Stimulated activated CD8-positive, alpha-beta memory T cell treated with anti-CD3 and anti-CD28 coated beads, Interleukin-12 subunit alpha, Interleukin-12 subunit beta, amount 100 ng/mL, for 24 hours (primary cell): ENCODE data around the gene DES.

Experiments used
- DNase-seq: peaks from one replicate; pipeline ENCODE4 v3.0.0-alpha.2; 2020; ENCODE audit errors: extremely low read depth

DES gene

DNA sequence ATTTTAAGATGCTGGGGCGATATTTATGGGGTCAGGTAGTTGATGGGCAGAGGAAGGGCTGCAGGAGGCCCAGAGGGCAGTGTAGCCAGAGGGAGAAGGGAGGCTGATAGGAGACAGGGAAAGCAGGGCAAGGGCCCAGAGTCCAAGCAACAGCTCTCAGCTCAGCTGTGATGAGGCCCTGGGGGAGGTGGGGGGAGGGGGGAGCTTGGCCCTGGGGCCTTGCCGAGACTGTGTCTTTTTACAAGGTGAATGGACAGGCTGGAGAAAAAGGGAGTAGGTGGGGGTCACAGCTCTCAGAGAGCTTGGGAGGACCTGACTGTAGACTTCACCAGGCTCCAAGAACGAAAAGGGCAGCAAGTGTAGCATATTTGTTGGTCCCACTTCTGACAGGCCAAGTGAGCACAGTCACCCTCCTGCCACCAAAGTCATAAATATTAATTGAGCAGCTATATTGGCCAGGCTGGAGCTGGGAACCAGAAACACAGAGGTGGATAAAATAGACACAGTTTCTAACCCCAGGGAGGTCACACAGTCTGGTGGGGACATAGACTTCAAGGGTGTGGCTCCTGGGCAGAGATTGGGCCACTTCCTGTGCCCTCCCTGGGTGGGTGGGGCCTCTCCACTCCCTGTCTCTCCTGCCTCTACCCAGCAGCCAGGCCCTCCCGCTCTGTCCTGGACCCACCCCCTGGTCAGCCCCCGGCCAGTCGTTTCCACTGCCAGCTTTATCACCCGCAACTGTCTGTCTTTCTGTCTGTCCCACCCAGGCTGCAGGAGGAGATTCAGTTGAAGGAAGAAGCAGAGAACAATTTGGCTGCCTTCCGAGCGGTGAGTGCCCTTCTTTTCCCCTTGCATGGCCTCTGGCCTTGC, 1.4 kb downstream of the DES start:
- no peak for DNase-seq

DNA sequence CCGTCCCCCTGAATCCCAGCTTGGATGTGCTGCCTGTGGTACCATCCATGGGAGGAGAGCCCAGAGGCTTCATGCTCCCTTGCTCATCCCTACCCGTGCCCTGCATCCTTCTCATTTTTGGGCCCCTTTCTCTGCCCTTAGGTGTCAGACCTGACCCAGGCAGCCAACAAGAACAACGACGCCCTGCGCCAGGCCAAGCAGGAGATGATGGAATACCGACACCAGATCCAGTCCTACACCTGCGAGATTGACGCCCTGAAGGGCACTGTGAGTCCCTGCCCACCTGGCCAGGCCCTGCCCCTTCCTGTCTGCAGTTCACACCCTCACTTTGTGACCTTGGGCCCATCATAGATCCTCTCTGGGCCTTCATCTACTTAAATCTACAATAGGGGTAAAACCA, 2.5 kb downstream of the DES start:
- DNase-seq: no peak

DNA sequence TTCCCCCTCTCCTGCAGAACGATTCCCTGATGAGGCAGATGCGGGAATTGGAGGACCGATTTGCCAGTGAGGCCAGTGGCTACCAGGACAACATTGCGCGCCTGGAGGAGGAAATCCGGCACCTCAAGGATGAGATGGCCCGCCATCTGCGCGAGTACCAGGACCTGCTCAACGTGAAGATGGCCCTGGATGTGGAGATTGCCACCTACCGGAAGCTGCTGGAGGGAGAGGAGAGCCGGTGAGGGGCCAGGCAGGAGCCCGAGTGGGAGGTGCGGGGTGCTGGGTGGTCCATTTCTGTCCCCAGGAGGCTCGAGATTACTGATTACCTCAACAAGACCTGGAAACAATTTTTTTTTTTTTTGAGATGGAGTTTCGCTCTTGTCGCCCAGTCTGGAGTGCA, 3.1 kb downstream of the DES start:
- DNase-seq: no peak

DNA sequence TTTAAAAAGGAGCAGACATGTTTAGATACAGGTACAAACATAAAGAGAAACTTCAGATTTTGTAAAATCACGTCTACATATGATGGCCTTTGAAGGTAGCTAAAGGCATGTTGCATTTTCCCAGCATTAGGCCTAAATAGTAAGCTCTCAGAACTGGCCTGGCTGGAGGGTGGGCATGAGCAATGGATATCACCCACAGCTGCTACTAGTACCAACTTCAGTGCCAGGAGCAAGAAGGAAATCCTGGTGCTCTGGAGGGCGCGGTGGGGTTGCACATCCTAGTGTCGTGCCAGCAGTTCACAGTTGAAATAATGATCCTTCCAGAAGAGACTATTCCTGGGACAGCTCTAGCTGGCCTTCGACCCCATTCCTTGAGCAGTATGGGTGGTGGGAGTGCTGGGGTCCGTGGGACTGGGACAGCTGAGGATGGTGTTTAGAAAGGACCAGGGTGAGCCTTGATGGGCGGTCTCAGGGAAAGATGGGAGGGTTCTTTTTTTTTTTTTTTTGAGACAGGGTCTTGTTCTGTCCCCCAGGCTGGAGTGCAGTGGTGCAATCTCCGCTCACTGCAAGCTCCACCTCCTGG, 4.9 kb downstream of the DES start:
- DNase-seq: no peak

DNA sequence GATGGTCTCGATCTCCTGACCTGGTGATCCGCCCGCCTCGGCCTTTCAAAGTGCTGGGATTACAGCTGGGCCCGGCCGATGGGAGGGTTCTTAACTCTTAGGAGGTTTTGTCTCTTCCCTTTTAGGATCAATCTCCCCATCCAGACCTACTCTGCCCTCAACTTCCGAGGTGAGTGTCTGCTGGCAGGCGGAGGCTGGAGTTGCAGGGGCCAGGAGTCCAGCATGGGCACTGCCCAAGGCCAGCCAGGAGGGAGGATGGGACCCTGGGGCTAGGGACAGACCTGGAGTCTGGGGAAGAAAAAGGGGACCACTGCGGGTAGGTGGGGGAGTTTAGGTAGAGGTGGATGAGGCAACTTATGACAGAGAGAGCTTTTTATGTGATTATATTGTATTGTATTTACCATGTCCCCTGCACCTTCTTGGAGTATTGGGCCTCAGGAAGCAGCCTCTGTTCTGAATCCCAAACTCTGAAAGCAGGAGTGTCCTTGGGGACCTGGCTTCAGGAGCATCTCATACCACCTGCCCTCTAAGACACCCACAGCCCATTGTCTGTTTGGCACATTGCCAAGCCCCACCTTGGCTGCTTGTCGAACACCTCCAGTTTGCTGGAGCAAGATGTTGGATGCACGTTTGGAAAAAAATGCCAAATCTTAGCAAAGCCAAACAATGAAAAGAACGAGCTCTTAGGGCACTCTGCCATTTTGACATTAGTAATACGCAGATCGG, 5.6 kb downstream of the DES start:
- DNase-seq: no peak

DNA sequence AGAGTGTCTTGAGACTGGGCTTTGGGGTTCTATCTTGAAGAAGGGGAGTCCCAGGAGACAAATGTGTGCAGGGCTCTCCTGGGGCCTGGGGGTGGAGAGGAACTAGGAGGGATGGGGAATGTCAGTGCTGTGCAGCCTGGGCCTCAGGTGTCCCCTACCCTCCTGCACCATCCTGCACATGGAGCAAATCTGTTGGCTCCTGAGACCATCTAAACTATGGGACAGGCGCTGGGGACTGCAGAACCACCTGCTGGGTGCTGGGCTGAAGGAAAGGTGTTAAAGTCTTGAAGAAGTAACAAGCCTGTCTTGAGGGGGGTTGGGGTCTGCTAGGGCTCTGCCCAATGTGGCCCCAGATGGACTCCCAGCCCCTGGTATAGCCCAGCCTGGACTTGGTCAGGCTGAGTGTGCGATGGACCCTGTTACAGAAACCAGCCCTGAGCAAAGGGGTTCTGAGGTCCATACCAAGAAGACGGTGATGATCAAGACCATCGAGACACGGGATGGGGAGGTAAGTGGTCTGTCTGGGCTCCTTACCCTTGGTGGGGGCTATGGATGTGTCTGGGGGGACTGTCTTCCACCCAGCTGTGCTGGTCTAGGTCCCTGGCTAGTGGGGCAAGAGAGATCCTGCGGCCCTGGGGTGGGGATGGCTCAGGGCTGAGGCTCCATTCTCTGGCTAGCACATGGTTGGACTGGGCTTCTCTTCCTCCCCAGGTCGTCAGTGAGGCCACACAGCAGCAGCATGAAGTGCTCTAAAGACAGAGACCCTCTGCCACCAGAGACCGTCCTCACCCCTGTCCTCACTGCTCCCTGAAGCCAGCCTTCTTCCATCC, 7.3 kb downstream of the DES start:
- DNase-seq: no peak

DNA sequence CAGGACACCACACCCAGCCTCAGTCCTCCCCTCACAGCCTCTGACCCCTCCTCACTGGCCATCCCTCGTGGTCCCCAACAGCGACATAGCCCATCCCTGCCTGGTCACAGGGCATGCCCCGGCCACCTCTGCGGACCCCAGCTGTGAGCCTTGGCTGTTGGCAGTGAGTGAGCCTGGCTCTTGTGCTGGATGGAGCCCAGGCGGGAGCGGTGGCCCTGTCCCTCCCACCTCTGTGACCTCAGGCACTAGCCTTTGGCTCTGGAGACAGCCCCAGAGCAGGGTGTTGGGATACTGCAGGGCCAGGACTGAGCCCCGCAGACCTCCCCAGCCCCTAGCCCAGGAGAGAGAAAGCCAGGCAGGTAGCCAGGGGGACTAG, 7.9 kb downstream of the DES start:
- DNase-seq: no peak

DNA sequence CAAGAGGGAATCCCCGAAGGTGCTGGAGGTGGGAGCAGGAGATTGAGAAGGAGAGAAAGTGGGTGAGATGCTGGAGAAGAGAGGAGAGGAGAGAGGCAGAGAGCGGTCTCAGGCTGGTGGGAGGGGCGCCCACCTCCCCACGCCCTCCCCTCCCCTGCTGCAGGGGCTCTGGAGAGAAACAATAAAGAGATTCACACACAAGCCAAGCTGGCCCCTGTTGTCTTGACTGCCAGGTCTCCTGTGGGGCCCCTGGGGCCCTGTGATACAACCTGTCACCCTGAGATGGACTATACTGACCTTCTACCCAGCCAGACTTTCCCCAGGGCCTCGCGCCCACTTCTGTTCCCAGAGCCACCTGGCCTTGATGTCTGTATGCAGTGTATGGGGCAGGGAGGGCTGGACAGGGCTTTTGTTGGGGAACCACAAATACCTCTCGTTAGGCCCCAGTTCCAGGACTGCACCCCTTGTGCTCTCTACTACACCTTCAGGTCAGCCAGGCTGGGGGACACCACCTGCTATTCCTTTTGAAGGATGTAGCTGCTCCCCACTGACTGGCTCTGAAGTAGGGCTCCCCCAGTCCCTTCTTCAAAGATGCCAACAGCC, 8.5 kb downstream of the DES start:
- DNase-seq: no peak

DNA sequence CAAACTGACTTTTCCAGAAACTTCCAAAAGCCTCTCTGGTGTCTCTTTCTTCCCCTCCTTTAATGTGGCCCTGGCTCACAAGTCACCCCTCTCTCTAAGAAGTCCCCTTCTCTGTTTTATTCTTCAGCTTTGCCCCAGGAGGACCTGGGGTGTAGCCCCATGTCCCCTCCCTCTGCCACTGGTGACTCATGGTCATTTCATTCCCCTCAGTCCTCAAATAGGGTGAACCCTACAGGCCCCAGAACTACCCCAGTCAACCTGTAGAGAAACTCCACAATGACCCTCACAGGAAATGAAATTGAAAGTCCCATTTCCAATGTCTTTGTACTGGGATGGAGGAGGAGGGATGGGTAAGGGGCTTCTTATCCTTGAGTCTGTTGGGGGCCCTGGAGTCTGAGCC, 10.3 kb downstream of the DES start:
- no peak for DNase-seq

DNA sequence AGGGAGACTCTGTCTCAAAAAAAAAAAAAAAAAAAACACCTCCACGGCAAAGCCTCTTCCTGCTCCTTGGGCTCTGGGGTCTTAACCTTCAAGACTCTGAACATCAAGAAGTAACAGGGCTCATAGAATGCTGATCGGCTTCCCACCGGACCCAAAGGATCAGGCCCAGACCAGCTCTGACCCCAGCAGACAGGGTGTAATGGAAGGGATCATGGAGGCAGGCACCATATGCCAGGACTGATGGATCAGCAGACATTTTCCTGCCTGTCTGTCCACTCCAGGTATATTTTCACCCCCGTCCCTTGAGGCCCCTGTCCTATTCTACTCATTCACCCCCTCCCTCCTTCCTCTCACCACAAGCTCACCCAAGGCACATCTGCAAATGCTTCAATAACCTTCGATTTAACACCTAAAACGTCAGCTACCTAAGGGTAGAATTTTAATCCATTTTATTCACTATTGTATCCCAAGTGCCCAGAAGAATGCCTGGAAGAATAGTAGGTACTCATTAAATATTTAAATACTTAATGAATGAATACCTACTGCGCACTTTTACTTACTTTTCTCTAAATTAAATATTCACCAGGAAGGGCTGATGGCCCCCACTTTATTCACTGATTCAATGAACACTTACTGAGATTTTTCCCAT, 11.9 kb downstream of the DES start:
- no peak for DNase-seq

DNA sequence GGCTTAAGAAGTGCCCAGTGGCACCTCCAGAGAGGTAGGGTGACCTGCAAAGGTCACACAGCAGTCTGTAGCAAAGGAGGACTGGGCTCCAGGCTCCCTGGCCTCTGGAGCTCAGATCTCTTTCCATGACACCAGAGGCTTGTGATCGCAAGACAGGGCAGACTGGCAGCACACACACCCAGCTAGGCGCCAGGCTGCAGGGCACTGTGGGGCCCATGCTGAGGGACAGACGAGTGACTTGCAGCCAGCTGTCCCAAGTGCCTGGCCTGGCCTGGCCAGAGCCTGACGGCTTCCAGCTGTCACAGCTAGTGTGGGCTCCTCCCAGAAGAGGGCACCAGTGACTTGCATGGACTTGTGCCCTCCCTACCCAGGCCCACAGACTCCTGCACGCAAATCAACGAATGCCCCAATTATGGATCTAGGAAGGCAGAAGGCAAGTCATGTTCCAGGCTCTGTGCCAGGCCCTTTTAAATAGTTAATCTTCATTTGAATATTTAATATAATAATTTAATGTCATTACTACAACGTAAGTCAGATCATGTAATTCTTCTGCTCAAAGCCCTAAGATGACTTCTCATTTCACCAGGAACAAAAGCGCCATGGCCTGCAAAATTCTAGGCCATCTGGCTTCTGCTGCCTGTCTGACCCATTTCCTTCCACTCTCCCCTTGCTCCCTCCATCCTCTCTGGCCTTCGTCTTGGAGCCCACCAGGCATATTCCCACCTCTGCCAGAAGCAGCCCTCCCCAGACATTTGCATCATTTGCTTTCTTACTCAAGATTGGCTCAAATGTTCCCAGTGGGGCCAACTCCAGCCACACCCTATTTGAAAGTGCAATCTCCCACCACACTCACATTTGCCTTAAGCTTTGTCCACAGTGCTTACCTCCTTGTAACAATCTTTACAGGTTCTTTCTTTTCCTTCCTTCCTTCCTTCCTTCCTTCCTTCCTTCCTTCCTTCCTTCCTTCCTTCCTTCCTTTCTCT, 12.7 kb downstream of the DES start:
- DNase-seq: no peak

DNA sequence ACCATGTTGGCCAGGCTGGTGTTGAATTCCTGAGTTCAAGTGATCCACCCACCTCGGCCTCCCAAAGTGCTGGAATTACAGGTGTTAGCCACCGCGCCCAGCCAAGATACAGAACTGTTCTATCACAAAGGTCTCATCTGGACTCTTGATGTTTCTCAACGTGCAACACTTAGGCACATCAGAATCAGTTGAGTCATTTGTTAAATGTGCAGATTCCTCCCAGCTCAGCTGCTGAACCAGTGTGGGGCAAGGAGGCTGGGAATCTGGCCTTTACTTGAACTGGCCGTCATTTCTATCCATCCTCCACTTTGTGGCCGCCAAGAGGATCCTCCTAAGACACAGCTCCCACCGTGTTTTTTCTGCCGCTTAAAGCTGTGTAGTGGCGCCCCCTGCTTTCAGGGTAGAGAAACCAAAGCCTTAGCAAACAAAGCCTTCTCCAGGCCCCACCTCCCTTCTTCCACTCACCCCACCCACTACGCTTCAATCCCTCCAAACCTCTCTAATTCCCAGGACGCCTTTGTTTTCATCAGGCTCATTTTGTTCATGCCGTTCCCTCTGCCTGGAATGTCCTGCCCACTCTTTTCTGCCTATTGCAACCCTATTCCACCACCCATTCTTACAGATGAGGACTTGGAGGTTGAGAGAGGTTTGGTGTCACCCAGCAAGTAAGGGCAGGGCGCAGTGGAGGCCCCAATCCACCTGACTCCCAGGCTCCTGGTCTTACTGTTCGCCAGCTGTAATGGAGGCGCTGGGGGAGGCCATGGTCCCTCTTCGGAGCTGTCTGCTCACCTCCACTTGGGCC, 15.7 kb downstream of the DES start:
- no peak for DNase-seq

DNA sequence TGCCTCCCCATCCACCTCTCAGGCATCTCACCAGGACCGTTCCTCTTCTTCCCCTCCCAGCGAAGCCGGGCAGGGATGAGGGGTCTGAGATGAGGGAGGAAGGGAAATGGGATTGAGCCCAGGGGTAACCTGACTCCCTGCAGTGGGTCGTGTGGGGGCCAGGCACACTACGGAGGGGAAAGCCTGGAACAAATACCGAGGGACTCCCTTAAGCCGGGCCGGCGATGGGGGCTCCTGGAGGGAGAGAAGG, 16.2 kb downstream of the DES start:
- DNase-seq: no peak

DNA sequence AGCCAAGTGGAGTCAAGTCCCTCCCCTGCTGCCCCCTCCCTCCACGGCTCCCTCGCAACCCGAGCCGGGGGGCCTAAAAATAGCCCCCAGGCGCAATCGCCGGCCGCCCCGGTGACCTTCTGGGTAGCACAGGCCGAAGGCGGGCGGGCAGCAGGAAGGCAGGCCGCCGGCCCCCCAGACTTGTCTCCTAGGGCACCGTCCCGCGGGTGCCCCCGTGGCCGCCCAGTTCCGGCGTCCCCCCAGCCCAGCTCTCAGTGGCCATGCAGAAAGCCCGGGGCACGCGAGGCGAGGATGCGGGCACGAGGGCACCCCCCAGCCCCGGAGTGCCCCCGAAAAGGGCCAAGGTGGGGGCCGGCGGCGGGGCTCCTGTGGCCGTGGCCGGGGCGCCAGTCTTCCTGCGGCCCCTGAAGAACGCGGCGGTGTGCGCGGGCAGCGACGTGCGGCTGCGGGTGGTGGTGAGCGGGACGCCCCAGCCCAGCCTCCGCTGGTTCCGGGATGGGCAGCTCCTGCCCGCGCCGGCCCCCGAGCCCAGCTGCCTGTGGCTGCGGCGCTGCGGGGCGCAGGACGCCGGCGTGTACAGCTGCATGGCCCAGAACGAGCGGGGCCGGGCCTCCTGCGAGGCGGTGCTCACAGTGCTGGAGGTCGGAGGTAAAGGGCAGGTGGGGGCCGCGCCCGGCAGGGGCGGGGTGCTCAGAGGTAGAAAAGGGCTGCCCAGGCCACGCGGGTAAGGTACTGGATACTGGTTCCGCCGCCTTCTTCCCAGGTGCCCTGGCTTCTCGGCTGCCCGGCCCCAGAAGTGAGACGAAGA, 16.7 kb downstream of the DES start, which contains the start of gene SPEG:
TSS of gene SPEG (plus strand) at position 126 of the 808 bp plus-strand sequence. CDS start at position 261, 135 bp downstream.
- DNase-seq: no peak

DNA sequence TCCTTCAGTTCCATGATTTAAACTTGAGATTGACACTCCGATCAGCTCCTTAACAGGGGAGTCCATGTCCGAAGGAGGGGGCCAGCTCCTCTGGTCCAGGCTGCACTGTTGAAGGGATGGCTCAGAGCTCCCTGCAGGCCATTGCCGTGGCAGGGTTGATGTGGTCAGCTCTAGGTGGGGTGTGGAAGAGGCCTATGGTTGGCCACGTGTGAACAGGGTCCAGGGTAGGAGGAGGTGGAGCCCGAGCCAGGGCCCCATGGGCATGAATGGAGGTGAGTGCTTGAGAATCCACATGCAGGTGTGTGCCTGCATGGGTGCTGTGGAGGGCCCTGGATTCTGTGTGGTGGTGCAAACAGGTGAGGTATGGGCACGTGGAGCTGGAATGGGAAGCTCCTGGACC, 17.5 kb downstream of the DES start:
- no peak for DNase-seq

DNA sequence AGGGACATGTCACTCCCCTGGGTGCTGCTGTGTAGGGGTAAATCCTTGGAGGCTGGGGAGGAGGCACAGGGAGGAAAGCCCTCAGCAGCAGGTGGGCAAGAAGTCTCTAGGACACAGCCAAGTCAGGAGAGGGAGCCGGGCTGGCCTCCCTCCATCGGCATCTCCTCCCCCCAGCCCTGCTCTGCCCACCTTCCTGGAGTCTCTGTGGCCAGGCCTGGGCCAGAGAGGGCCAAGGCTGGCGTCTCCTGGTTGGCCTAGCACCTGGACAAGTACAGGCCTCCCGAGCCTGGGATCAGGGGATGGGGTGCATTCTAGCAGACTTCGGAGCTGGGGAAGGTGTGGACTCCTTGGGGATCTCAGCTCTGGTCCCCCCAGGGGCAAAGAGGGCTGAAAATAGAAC, 18.3 kb downstream of the DES start:
- no peak for DNase-seq

DNA sequence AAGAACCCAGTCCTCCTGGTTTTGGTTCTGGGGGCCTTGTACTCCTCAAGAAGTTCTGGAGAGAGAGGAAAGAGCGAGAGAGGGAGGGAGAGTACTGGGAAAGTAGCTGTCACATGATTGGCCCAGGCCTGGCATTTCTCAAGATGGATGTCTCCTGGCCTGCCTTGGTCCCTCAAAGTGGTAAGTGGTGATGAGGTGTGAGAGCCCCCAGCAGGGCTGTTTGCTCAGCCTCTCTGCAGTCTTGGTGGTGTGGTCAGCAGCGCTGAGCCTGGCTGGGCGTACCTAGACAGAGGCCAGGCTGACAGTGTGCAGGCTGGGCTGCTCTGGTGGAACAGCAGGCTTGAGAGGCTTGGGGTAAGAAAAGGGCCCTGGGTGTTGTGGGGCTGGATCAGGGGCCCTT, 19.0 kb downstream of the DES start:
- no peak for DNase-seq

DNA sequence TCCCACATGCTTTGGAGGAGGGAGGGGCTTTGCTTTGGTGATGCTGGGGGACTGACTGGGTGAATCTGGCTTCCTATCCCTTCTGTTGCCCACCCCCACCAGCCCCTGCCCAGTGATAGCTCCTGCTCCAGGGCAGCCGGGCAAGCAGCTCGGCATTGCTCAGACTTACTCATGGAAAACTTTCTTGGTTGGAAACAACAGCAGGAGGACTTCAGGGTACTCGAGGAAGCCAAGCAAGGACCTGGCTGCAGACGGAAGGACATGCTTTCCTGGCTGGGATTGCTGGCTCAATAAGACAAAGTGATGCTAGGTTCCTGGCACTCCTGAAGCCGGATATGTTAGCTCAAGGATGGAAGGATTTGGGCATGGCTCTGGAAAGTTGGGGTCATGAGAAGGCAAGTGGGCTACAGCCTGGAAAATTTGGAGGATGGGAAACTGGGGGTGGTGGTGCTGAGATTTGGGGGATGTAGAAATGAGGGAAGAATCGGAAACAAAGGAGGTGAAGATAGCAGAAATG, 19.6 kb downstream of the DES start:
- DNase-seq: no peak
